Natural killer cell (primary cell): ENCODE measurements around the gene GMPPA. TPM values are rescaled to one million over a fixed set of nuclear protein-coding genes. Genes with fewer than 3 reads are reported as not detected.

Experiments used
- ATAC-seq, 3 donors: fragments of 150-1000 bp in 2 of 3; fragments of 200-7000 bp in 1 of 3; cut with Tn5 transposase; 1 replicate in 1 of 3; 2 replicates in 2 of 3; pipeline ENCODE4 v1.10.0; 2021; ENCODE audit warnings: mild to moderate bottlenecking in 2 of 3, moderate library complexity in 2 of 3
- DNase-seq, 2 donors: peaks; one replicate each; pipeline versions ENCODE4 v3.0.0 to v3.0.0-alpha.2; 2013 to 2021; ENCODE audit warnings: mixed read lengths in 1 of 2
- H3K27ac ChIP-seq: one replicate; pipeline ENCODE4 v1.5.1; 2013; ENCODE audit warnings: mild to moderate bottlenecking, low read length
- H3K27me3 ChIP-seq: one replicate; pipeline ENCODE4 v1.6.1; 2013; ENCODE audit warnings: low read length; ENCODE audit not compliant: control insufficient read depth, insufficient read depth
- H3K36me3 ChIP-seq: one replicate; pipeline ENCODE4 v1.6.1; 2013; ENCODE audit warnings: low read length; ENCODE audit not compliant: control insufficient read depth, insufficient read depth
- H3K4me1 ChIP-seq: one replicate; pipeline ENCODE4 v1.6.1; 2013; ENCODE audit warnings: low read length; ENCODE audit not compliant: control insufficient read depth, insufficient read depth
- H3K4me3 ChIP-seq: one replicate; pipeline ENCODE4 v1.5.1; 2013; ENCODE audit warnings: low read length
- H3K9me3 ChIP-seq: one replicate; pipeline ENCODE4 v1.6.1; 2013; ENCODE audit warnings: low read length; ENCODE audit not compliant: control insufficient read depth, insufficient read depth
- H3K27ac Mint-ChIP-seq, 2 donors: one replicate each; pipeline ENCODE4 v1.8.0; 2022; ENCODE audit warnings: mild to moderate bottlenecking in 2 of 2, mixed read lengths in 2 of 2, moderate library complexity in 1 of 2
- H3K27me3 Mint-ChIP-seq, 2 donors: one replicate each; pipeline ENCODE4 v1.8.0; 2022; ENCODE audit warnings: low read depth in 2 of 2, mixed read lengths in 2 of 2
- H3K36me3 Mint-ChIP-seq: one replicate; pipeline ENCODE4 v1.8.0; 2022; ENCODE audit warnings: mixed read lengths
- H3K4me1 Mint-ChIP-seq, 2 donors: one replicate each; pipeline ENCODE4 v1.8.0; 2022; ENCODE audit warnings: mixed read lengths in 2 of 2
- H3K4me3 Mint-ChIP-seq: one replicate; pipeline ENCODE4 v1.8.0; 2022; ENCODE audit warnings: mild to moderate bottlenecking, moderate library complexity, mixed read lengths
- H3K9me3 Mint-ChIP-seq, 2 donors: one replicate each; pipeline ENCODE4 v1.8.0; 2022; ENCODE audit warnings: mixed read lengths in 2 of 2
- CTCF ChIP-seq: fragments of 200-600 bp; IDR thresholded peaks from one replicate; pipeline ENCODE4 v1.8.0; 2022; ENCODE audit warnings: antibody characterized with exemption
- whole genome bisulfite sequencing: methylation state at CpG from one replicate; pipeline ENCODE4 v1.1.7; 2013; ENCODE audit warnings: missing lambda C conversion rate; ENCODE audit not compliant: insufficient coverage; 5-methylcytosine and 5-hydroxymethylcytosine counted together
- intact Hi-C: fragments of 100-400 bp; cut with micrococcal nuclease; formaldehyde crosslinking; loops from one replicate; pipeline ENCODE4 v1.14.2; 2022
- total RNA-seq, 4 donors: library from RNA; stranded (reverse); fragments of 120-200 nt in 1 of 4; gene quantifications; one replicate each; pipeline versions ENCODE4 v1.2.3 to v1.2.4, GENCODE V29; 2013 to 2022

Gene GMPPA
- total RNA-seq, 3 donors from 2014 or later (not counting 1 experiment from before 2014, with no cell fraction given) = 27.6 to 36.3 (median 33.8) TPM

- H3K27me3 Mint-ChIP-seq = peaks cover 18 to 25% of the 10 kb centered on the region in 2 donors
- H3K36me3 ChIP-seq = no peaks in the 10 kb centered on the region
- H3K4me3 Mint-ChIP-seq = no peak overlapping the region
- peaks cover 5% of the 10 kb centered on the region for H3K27me3 ChIP-seq
- no peak overlapping the region for H3K4me3 ChIP-seq
- H3K27ac ChIP-seq = no peak overlapping the region
- DNase-seq = no peak
- no peak for ATAC-seq
- H3K9me3 Mint-ChIP-seq = no peaks in the 10 kb centered on the region
- no peaks in the 10 kb centered on the region for H3K4me1 ChIP-seq
- H3K4me1 Mint-ChIP-seq = no peaks in the 10 kb centered on the region
- H3K36me3 Mint-ChIP-seq = no peaks in the 10 kb centered on the region
- intact Hi-C loops = no loop called here
- no peaks in the 10 kb centered on the region for H3K9me3 ChIP-seq
- no peak for TF ChIP-seq CTCF
- 83% methylated on average over 23 of the region's 23 CpGs for WGBS
- H3K27ac Mint-ChIP-seq = no peak overlapping the region
Measured at GRCh38 chr2:219452361-219453317, 46.1 kb upstream of the GMPPA start.

- DNase-seq (no peak), ATAC-seq (no peak)
- no peak overlapping the region for H3K4me3 ChIP-seq
- no peak overlapping the region for H3K27ac ChIP-seq
- H3K27ac Mint-ChIP-seq = no peak overlapping the region
- 85% methylated on average over 6 of the region's 10 CpGs for WGBS
- H3K36me3 ChIP-seq = no peaks in the 10 kb centered on the region
- H3K27me3 Mint-ChIP-seq = peaks cover 18 to 27% of the 10 kb centered on the region in 2 donors
- no peaks in the 10 kb centered on the region for H3K9me3 Mint-ChIP-seq
- H3K4me1 ChIP-seq = no peaks in the 10 kb centered on the region
- intact Hi-C loops = no loop called here
- no peak for TF ChIP-seq CTCF
- H3K36me3 Mint-ChIP-seq = no peaks in the 10 kb centered on the region
- H3K27me3 ChIP-seq = peaks cover 5% of the 10 kb centered on the region
- no peaks in the 10 kb centered on the region for H3K9me3 ChIP-seq
- no peak overlapping the region for H3K4me3 Mint-ChIP-seq
- no peaks in the 10 kb centered on the region for H3K4me1 Mint-ChIP-seq
Measured at GRCh38 chr2:219453671-219454590, 44.8 kb upstream of the GMPPA start.

GRCh38 chr2:219455581-219455980, 43.1 kb upstream of the GMPPA start:
- Mint-ChIP-seq H3K9me3 (no peaks in the 10 kb centered on the region), H3K36me3 (no peaks in the 10 kb centered on the region), H3K27ac (no peak overlapping the region), H3K4me3 (no peak overlapping the region), H3K4me1 (no peaks in the 10 kb centered on the region), H3K27me3 (peaks cover 4 to 17% of the 10 kb centered on the region in 2 donors)
- 48% methylated on average over 3 of the region's 6 CpGs for WGBS
- Histone ChIP-seq H3K4me3 (no peak overlapping the region), H3K36me3 (no peaks in the 10 kb centered on the region), H3K4me1 (no peaks in the 10 kb centered on the region), H3K9me3 (no peaks in the 10 kb centered on the region), H3K27ac (no peak overlapping the region), H3K27me3 (no peaks in the 10 kb centered on the region)
- DNase-seq (no peak), ATAC-seq (no peak)
- intact Hi-C loops = no loop called here
- no peak for TF ChIP-seq CTCF
